GM19025 (cell line): ENCODE results near the gene GNL1.
"Not testable (repeated sequence)": the region's sequence is repeated elsewhere in the genome, so short reads cannot be mapped to it uniquely, and the experiment has no call there.

Experiments used
- ATAC-seq: cut with Tn5 transposase; IDR thresholded peaks from one replicate; pipeline ENCODE4 v1.9.1; 2021; ENCODE audit warnings: mild to moderate bottlenecking, low read depth, moderate library complexity; ENCODE audit not compliant: unreplicated experiment

Gene GNL1, protein sequence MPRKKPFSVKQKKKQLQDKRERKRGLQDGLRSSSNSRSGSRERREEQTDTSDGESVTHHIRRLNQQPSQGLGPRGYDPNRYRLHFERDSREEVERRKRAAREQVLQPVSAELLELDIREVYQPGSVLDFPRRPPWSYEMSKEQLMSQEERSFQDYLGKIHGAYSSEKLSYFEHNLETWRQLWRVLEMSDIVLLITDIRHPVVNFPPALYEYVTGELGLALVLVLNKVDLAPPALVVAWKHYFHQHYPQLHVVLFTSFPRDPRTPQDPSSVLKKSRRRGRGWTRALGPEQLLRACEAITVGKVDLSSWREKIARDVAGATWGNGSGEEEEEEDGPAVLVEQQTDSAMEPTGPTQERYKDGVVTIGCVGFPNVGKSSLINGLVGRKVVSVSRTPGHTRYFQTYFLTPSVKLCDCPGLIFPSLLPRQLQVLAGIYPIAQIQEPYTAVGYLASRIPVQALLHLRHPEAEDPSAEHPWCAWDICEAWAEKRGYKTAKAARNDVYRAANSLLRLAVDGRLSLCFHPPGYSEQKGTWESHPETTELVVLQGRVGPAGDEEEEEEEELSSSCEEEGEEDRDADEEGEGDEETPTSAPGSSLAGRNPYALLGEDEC

GRCh38 chr6:30556066-30556905, at the start of gene GNL1:
Gene GNL1 (minus strand): TSS chr6:30556489. CDS start chr6:30556203, 286 bp downstream.
- ATAC-seq: peak; percentile 76

DNA sequence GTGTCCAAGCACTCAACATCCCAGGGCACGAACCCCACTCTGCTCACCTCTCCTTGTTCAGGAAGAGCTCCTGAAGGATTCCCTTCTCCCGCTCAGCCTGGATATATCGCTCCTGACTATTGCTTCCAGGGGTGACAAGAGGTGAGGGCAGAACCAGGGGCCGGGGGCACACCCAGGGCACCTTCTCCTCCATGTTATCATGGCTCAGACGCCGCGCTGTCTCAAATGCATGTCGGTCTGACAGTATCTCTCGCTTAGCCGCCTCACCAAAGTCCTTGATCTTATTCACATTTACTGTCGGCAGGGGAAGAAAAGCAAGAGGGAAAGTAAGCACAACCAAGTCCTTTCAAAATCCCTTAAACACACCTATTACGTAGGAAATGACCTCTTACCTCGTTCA, 47.7 kb upstream of the GNL1 start:
- no peak for ATAC-seq

- ATAC-seq: no peak
These were observed 45.7 kb upstream of the GNL1 start for GRCh38 chr6:30601815-30602641.

DNA sequence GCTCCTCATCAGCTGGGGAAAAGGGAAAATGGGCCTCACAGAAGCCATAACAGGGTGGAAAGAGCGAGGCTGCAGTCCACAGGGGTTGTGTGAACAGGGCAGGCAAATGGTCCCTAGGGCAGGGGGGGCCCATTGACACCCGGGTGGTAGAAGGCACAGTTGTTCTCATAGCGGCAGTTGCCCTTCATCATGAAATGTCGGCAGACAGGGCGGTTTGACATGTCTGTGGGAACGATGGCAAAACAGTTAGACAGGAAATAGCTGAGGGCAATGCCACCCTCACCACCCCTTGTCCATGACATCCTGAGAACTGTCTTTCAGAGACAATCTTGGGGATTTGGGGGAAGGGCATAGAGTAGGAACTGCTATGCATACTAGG, 45.1 kb upstream of the GNL1 start:
- no peak for ATAC-seq

DNA sequence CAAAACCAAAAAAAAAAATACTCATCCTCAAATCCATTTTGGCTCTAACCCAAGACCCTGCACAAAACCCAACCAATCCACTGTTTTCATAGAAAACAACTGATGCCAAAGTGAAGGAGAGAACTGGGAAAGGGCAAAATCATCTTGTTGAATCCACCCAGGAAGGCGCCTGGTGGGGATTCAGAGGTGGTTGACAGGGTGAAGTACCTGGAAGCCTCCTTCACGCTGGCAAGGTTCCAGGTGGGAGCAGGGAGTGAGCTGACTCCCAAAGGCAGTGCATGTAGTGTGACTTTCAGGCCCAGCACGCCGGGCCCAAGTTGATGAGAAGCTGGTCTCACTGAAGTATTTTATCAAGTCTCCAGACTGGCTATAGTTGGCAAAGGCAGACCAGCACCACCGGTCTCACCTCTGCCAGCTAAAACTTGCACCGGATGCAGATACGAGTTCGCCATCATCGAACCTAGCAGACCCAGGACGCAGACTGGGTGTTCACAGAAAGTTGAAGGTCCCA, 44.2 kb upstream of the GNL1 start:
- ATAC-seq: no peak

DNA sequence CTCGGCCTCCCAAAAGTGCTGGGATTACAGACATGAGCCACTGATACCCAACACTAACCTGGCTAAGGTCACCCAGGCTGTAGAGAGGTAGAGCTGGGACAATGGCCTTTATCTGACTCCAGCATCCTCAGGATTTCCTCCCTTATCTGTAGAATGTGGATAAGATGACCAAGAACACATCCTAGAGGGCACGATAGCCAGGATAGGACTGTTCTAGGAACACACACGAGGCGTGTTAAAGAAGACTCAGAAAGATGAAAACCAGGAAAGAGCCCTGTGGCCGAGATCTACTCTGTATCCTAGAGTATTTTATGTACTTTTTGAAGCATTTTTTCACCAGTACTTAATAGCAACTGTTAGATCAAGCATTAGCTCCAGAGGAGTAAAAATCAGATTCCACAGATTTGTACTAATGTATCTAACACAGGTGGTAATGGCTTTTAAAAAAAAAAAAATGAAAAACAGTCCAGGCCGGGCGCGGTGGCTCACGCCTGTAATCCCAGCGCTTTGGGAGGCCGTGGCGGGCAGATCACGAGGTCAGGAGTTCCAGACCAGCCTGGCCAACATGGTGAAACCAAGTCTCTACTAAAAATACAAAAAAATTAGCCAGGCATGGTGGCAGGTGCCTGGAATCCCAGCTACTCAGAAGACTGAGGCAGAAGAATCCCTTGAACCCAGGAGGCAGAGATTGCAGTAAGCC, 43.5 kb upstream of the GNL1 start:
- no peak for ATAC-seq

- no peak for ATAC-seq
These were observed 42.8 kb upstream of the GNL1 start for GRCh38 chr6:30598912-30599624.

- not testable (repeated sequence) for ATAC-seq
These were observed 41.2 kb upstream of the GNL1 start for GRCh38 chr6:30597315-30598144.

GRCh38 chr6:30592287-30592686, 36.0 kb upstream of the GNL1 start:
- no peak for ATAC-seq

- ATAC-seq: no peak
These were observed 34.7 kb upstream of the GNL1 start for GRCh38 chr6:30591008-30591407.

DNA sequence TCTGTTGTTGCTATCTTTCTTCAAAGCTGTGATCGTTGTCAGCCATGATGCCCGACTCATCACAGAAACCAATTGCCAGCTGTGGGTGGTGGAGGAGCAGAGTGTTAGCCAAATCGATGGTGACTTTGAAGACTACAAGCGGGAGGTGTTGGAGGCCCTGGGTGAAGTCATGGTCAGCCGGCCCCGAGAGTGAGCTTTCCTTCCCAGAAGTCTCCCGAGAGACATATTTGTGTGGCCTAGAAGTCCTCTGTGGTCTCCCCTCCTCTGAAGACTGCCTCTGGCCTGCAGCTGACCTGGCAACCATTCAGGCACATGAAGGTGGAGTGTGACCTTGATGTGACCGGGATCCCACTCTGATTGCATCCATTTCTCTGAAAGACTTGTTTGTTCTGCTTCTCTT, 34.2 kb upstream of the GNL1 start:
- no peak for ATAC-seq

GRCh38 chr6:30589754-30590358, 33.6 kb upstream of the GNL1 start:
- no peak for ATAC-seq

GRCh38 chr6:30583921-30584320, 27.6 kb upstream of the GNL1 start:
- no peak for ATAC-seq

GRCh38 chr6:30578051-30578450, 21.8 kb upstream of the GNL1 start:
- no peak for ATAC-seq

DNA sequence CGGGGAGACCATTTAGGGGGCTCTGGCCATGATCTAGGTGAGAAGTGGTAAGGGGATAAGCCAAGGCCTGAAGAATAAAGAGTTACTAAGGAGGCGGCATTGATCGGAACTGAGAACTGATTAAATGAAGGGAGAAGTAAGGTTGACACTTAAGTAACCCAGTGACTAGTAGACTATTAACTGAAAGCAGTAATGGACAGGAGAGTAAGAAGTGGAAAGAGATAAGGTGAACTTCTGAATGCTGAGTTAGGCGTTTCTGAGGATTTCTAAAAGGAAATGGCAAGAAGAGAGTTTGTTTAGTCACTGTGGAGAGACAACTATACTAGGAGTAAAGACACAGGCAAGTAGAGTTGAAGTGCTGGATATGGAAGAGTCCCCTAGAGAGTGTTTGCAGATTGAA, 16.8 kb upstream of the GNL1 start:
- no peak for ATAC-seq

DNA sequence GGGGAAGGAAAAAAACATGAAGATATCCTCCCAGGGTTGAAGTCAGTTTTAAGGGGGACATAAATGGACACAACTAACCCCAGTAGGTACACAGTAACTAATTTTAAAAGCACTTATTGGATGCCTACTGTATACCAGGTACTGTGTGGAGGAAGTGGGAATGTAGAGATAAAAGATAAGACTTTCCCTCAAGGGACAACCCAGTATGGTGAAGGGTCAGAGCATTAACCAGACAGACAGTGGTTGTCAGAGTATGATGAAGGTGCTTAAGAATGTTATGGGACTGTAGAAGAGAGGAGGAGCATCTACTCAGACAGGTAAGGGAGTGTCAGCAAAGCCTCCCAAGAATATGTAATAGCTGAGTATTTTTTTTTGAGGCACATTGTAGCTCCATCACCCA, 15.9 kb upstream of the GNL1 start:
- ATAC-seq: no peak

GRCh38 chr6:30571762-30572082, 15.4 kb upstream of the GNL1 start:
- ATAC-seq: no peak
